Type B pancreatic cell (in vitro differentiated cells): ENCODE results near the gene VPS13D. TPM values are rescaled to one million over a fixed set of nuclear protein-coding genes. Genes with fewer than 3 reads are reported as not detected.
A peak's percentile ranks its signal among the peaks of the same experiment; 100 is the strongest.

ENCODE experiments used
- DNase-seq: peaks from one replicate; pipeline ENCODE4 v3.0.0; 2021; ENCODE audit warnings: mixed read lengths; ENCODE audit not compliant: unreplicated experiment; ENCODE audit errors: extremely low spot score
- H3K27ac Mint-ChIP-seq: 2 replicates; pipeline ENCODE4 v1.8.0; 2021; ENCODE audit warnings: mild to moderate bottlenecking, mixed read lengths
- H3K27me3 Mint-ChIP-seq: 2 replicates; pipeline ENCODE4 v1.8.0; 2021; ENCODE audit warnings: mixed read lengths
- H3K36me3 Mint-ChIP-seq: 2 replicates; pipeline ENCODE4 v1.8.0; 2021; ENCODE audit warnings: mixed read lengths
- H3K4me1 Mint-ChIP-seq: one replicate; pipeline ENCODE4 v1.8.0; 2021; ENCODE audit warnings: mixed read lengths; ENCODE audit not compliant: unreplicated experiment
- H3K4me3 Mint-ChIP-seq: 2 replicates; pipeline ENCODE4 v1.8.0; 2021; ENCODE audit warnings: mild to moderate bottlenecking, mixed read lengths
- H3K9me3 Mint-ChIP-seq: 2 replicates; pipeline ENCODE4 v1.8.0; 2021; ENCODE audit warnings: mixed read lengths
- CTCF ChIP-seq: fragments of 200-600 bp; sonication (generic); conservative IDR thresholded peaks from 2 replicates; pipeline ENCODE4 v1.5.0; 2021; ENCODE audit warnings: antibody characterized with exemption, mild to moderate bottlenecking
- total RNA-seq: library from RNA; stranded (reverse); gene quantifications from 2 replicates; pipeline ENCODE4 v1.2.1, GENCODE V29; 2021; ENCODE audit warnings: low replicate concordance

Gene VPS13D
- total RNA-seq, 1 donor from 2014 or later: 43.4 TPM

- peaks cover 8% of the 10 kb centered on the region for H3K4me1 Mint-ChIP-seq
- H3K4me3 Mint-ChIP-seq: no peak overlapping the region
- H3K9me3 Mint-ChIP-seq: no peaks in the 10 kb centered on the region
- no peak for TF ChIP-seq CTCF
- H3K36me3 Mint-ChIP-seq: peaks cover 60% of the 10 kb centered on the region
- DNase-seq: no peak
- H3K27ac Mint-ChIP-seq: no peak overlapping the region
- no peaks in the 10 kb centered on the region for H3K27me3 Mint-ChIP-seq
These were observed 75.5 kb downstream of the VPS13D start for GRCh38 chr1:12305377-12305776.

- Mint-ChIP-seq H3K27ac (peak overlapping the region; percentile 82), H3K4me3 (peak overlapping the region; percentile 20), H3K9me3 (no peaks in the 10 kb centered on the region), H3K36me3 (peaks cover 39% of the 10 kb centered on the region), H3K4me1 (peaks cover 16% of the 10 kb centered on the region), H3K27me3 (no peaks in the 10 kb centered on the region)
- no peak for TF ChIP-seq CTCF
- DNase-seq: no peak
These were observed 80.2 kb downstream of the VPS13D start for GRCh38 chr1:12309783-12310742.

- H3K4me1 Mint-ChIP-seq: peaks cover 31% of the 10 kb centered on the region
- H3K36me3 Mint-ChIP-seq: peaks cover 24% of the 10 kb centered on the region
- no peaks in the 10 kb centered on the region for H3K27me3 Mint-ChIP-seq
- TF ChIP-seq CTCF: peak; percentile 79
- H3K27ac Mint-ChIP-seq: peak overlapping the region; percentile 52
- H3K4me3 Mint-ChIP-seq: no peak overlapping the region
- no peak for DNase-seq
- H3K9me3 Mint-ChIP-seq: no peaks in the 10 kb centered on the region
These were observed 84.6 kb downstream of the VPS13D start for GRCh38 chr1:12314333-12314903.

DNA sequence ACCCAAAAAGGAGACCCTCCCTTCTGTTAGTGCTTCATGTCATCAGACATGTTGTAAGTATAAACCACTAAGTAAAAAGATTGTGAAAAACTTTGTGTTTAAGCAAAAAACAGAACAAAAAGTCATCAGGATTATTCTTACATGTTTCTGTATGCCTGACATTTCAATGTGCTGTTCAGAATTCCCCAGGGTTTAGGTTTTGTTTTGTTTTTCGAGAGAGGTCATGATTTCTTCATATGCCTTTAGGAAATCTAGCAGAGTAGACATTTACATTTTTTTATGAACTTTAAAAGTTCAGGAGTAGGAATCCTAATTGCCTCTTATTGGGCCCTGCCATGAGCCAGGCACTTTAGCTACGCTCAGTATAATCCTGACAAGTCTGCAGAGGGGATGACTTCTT lies 85.3 kb downstream of the VPS13D start:
- DNase-seq: no peak
- Mint-ChIP-seq H3K27me3 (no peaks in the 10 kb centered on the region), H3K4me1 (peaks cover 29% of the 10 kb centered on the region), H3K9me3 (no peaks in the 10 kb centered on the region), H3K36me3 (peaks cover 26% of the 10 kb centered on the region), H3K4me3 (no peak overlapping the region), H3K27ac (peak overlapping the region; percentile 24)
- no peak for TF ChIP-seq CTCF

DNA sequence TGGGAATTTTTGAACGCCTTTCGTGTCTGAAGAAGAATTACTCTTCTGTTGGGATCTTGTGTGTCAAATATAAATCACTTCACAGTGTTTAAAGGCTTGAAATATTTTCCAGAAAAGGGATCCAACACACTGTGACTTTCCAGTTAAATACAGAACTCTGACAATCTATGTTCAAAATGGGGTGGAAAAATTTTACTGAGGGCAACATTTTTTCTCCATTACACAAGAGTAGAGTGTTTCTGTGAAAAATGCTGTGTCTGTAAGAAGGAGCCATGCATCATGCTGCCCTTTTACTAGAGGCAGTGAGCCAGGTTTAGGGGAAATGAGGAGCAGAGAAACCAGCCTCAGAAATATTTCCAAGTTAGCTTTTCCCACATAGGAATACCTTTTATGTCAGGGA lies 86.5 kb downstream of the VPS13D start:
- Mint-ChIP-seq H3K4me3 (peak overlapping the region; percentile 18), H3K9me3 (no peaks in the 10 kb centered on the region), H3K27ac (peak overlapping the region; percentile 86), H3K36me3 (peaks cover 31% of the 10 kb centered on the region), H3K4me1 (peaks cover 34% of the 10 kb centered on the region), H3K27me3 (no peaks in the 10 kb centered on the region)
- DNase-seq: no peak
- no peak for TF ChIP-seq CTCF
